ENCODE data around the gene URB1.
"Not testable (repeated sequence)": the region's sequence is repeated elsewhere in the genome, so short reads cannot be mapped to it uniquely, and the experiment has no call there.

The URB1 gene

DNA sequence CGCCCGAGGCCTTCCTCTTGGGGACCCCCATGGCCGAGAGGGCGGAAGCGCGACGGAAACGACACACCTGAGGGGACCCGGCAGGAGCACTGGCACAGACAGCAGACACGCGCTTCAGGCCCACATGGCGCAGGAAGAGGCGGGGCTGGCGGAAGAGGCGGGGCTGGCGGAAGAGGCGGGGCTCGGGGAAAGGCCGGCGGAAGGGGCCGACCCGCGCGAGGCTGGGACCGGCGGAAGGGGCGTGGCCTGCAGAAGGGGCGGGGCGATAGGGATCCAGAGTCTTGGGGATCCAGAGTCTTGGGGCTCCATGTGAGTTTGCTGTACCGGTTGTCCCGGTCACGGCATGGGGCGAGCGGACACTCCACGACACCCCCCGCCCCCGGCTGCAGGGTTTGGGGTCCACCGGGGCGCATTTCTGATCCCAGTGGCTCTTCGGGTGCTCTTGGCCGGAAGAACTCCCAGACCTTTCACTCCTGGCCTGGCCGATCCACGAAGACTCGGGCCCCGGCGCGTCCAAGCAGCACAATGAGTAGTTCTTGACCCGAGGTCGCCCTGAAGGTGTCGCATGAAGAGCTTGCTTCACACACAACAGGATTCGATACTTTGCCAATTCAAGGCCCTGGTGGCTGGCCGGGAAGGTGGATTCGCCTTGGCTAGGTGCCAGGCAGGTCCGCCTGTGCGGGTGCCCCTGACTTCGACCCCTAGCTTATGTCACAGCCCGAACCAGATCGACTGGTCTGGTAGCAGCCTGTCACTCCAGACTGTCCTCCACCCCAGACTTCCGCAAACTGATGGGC is at the start of gene URB1:
Gene URB1, minus strand, starts transcription at position 133 of the 797 bp plus-strand sequence. Its CDS starts 102 bp downstream, at position 31.
- no peak for FAIRE-seq

GRCh38 chr21:32437729-32438128 is 44.9 kb upstream of the URB1 start:
- FAIRE-seq: no peak

DNA sequence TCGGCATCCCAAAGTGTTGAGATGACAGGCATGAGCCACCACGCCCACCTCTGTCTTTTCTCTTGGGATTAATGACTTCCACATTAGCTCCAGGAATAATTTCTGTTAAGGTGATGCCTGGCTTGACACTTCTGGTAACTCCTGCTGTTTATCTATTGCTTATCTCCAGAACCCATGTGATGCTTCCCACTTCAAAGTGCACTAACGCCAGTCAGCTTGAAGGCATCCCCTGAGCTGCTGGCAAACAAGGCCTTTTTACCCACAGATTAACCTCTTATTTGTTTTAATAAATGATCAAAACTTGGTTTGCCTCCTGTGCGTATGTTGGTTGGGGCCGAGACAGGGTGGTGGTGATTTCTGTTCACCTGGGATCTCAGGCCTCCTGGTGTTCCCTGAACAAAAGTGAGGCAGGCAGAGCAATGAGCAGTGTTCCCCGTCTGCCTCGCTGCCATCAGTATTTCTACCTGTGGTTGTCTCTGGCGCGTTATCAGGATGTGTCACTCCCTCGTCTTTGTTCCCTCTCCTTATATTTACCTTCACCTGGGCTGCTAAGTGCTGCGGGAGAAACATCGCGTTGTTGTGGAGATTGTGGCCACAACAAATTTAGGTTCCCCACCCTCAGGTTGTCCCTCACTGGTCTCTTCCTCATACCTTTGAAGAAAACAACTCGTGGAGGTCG is 40.3 kb upstream of the URB1 start:
- FAIRE-seq: not testable (repeated sequence)

- FAIRE-seq: no peak
Measured at GRCh38 chr21:32427958-32428623, 35.3 kb upstream of the URB1 start.

- FAIRE-seq: no peak
Measured at GRCh38 chr21:32426592-32427051, 33.8 kb upstream of the URB1 start.

DNA sequence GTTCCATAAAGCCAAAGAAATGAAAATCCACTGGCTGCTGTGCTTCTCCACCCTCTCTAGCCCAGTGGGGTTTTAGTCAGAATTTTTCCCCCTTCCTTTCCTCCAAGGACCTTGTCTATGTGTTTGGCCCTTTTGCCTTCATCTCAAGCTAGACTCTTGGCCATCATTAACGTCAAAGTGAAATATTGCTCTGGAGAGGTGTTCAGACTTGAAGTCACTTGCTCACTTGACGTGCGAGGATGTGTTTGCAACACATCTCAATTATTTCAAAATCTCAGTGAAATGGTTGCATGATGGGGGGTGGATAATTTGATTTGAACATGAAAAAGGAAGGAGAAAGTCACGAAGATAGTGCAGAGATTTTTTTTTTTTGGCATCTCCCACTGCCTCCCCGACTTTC is 33.3 kb upstream of the URB1 start:
- FAIRE-seq: no peak

- no peak for FAIRE-seq
Measured at GRCh38 chr21:32425628-32426027, 32.8 kb upstream of the URB1 start.

- FAIRE-seq: no peak
Measured at GRCh38 chr21:32424674-32425073, 31.9 kb upstream of the URB1 start.

DNA sequence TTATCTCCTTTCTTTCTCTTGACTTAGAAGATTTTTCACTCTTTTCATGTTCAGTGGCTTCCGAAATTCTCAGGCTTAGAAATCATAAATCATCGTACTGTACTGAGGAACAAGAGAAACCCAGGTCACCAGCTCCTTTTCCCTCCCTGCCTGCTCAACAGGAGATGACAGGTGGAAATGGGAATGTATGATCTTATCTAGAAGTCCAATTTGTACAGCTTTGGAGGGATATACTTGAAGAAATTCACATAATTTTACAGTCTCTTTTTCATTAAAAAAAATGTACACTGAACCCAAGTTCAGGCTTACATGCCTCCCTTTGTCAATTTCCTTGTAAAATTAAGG is 31.4 kb upstream of the URB1 start:
- no peak for FAIRE-seq

GRCh38 chr21:32423320-32424190 is 30.7 kb upstream of the URB1 start:
- no peak for FAIRE-seq

DNA sequence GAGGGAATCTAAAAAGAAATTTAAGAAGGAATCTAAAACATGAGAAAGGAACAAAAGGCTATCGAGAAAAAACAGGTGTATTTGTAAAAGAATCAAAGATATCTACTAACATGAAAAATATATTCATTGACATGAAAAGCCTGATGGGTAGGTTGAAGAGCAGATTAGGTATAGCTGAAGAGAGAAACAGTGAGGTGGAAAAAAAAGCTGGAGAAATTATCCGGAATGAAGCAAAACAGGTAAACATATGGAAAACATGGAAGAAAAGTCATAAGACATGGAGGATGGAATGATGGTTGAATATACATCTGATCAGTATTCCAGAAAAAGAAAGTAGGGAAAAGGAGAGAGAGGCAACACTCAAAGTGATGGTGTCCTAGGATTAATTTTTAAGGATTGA is 29.3 kb upstream of the URB1 start:
- FAIRE-seq: no peak

DNA sequence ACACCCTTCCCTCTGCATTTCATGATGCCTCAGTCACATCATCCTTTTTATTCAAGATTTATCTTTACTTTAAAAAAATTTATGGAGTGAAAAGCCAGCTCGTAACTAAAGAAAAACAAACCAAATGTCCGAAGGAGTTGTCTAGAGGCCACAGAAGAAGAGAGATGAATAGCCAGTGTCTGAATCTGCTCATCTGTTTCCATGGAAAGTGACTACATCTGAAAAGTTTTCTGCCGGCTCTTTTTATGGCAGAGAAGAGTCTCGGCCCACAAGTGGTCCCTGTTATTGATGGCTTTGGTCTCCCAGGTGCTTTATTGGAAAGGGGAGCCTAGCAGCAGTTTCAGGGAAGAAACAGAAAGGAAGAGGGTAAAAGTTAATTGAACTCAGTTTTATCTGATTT is 25.3 kb upstream of the URB1 start:
- FAIRE-seq: no peak

DNA sequence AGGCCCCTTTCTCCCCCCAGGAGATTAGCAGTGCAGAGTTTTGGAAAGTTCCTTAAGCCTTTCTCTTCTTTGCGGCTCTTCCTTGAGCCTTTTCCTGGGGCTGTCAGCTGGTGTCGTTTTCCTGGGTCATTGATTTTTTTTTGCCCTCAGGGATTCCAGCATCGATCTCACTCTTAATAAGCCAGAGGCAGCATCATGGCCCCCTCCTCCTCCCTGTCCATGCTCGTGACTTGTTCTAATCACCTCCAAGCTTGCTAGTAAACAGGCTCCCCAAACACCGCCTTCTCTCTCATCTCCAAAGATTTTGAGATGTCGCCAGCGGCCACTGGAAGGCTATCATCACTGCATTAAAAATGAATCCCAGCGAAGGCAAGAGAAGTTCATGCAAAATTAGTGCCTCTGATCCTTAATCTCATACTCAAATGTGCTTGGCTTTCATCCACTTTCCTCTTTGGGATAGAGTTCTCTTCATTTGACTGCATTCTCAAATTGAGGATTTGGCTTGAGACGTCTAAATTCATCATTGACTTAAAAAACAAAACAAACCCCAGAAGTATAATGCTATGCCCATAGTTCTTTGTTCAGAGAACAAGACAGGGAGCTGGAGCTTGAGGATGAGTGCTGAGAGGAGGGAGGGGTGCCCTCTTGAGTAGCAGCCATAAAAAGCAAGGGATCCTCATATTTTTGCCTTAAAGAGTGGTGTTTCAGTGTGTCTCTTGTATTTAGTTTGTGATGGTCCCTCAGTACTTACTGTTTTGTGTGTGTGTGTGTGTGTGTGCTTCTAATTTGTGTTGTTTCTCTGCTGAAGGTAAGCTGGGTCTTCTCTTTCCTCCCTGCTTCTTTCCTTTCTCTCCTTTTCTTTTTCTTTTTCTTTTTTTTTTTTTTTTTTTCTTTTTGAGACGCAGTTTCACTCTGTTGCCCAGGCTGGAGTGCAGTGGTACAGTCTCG is 22.9 kb upstream of the URB1 start:
- no peak for FAIRE-seq

DNA sequence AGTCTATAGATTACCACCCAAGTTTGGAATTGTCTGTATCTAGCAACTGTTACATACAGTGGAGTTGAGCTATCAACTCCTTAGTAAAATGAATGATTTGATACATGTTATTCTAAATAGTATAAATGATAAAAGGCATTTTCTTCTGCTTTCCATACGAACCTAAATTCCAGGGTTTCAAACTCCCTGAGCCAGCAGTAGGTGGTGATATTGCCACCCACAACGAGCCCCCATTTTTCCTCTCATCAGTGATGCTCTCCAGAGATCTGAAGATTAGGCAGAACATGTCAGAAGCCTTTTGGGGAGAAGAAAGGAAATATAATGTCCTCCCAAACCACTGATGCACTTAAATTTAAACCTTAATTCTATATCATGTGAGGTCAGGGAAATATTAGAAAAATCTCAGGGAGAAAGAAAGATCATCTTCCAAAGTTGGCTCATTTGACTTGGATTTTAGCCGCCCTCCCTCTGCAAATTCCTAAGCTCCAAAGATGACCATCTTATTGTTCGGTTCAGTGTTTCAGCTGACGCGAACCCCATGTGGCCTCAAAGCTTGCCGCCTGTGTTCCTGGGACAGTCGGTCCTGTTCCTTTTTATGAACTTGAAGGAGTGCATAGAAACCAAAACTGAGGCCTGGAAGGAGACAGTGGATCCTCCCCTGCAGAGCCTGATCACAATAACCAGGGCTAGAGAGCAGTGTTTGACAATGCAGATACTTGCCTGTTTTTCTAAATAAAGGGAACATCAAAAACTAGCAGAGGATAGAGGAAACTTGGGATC is 22.0 kb upstream of the URB1 start:
- FAIRE-seq: no peak

DNA sequence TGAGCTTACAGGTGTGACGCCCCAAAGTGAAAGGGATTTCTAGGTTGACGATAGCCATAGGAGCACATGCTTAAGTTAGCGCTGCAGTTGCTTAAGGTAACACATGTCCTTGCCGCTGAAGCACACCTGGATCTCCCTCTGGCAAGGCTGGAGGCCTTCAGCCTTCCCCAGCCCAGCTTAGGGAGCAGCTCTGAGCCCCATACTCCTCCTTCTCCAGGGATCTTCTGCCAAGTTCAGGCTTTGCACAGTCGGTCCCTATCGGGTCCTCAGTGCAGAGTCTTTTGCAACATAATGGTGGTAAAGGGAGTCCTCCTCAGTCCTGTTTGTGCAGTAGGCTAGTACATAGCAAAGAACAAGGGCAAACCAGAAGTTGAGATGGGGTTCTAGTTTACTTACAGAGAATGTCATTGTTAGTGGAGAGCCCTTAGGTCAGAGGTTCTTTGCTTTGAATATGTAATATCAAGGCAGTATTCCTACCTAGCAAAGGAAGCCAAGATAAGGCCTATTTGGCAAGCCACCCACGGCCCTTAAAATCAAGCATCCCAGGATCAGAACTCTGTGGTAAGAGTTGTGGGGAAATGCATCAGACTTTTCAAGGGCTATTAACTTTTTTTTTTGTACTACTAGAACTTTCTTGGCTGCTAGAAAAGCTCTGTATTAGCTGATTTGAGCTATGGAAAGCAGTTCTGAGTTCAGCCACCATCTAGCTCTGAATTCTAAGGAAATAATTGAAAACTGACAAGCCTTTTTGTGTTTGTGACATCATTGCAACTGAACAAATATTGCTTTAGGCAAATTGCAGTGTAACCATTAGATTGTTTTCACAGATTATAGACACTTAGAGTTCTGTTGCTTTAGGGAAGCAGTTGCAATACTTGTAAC is 21.1 kb upstream of the URB1 start:
- no peak for FAIRE-seq

GRCh38 chr21:32413015-32413504 is 20.2 kb upstream of the URB1 start:
- no peak for FAIRE-seq

DNA sequence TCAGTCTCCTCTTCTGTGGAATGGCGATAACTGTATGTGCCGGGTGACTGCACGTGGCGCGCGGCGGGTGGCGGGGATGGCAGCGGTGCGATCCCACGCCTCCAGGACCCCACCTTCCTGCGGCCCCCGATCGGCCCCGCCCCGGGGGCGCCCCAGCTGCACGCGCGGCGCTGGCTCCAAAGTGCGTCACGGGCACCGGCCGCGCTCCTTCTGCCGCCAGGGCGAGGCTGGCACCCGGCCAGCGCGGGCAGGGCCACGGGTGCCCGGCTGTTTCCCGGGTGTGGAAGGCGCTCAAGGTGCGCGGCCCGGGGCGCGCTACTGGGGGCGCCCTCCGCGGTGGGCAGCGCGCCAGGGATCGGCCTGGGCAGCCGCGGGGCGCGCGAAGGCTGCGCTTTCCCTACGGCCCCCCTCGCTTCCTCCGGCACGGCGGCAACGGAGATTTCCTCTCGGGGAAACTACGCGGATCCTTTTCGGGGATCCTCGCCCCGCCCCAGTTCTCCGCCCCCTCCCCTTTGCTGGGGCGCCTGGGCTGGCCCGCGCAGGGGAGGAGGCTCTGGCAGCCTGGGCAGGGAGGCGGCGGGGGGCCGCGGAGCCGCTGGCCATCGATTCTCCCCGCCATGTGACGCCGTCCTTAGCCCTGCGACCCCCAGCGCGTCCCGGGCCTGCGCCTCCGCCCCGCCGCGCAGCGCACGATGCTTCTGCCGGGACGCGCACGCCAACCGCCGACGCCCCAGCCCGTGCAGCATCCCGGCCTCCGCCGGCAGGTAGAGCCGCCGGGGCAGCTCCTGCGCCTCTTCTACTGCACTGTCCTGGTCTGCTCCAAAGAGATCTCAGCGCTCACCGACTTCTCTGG is 19.6 kb upstream of the URB1 start, which contains the start of gene EVA1C:
Gene EVA1C, plus strand, starts transcription at position 545 of the 853 bp plus-strand sequence. Its CDS starts 148 bp downstream, at position 693.
- no peak for FAIRE-seq
